MM.1S (cell line): ENCODE results near the gene LACTB.

Source experiments
- EZH2 ChIP-seq: fragments of 300-600 bp; sonication (generic); optimal IDR thresholded peaks from 2 replicates; pipeline ENCODE3; 2017; ENCODE audit warnings: low read depth, mild to moderate bottlenecking, antibody characterized with exemption, low read length, mixed read lengths
- TF ChIP-seq, protein P1 (sequence below): fragments of 300-600 bp; sonication (generic); IDR thresholded peaks from 2 replicates; pipeline ENCODE4 v1.5.1; 2016; ENCODE audit warnings: antibody characterized with exemption, low read length, mixed read lengths

DNA sequence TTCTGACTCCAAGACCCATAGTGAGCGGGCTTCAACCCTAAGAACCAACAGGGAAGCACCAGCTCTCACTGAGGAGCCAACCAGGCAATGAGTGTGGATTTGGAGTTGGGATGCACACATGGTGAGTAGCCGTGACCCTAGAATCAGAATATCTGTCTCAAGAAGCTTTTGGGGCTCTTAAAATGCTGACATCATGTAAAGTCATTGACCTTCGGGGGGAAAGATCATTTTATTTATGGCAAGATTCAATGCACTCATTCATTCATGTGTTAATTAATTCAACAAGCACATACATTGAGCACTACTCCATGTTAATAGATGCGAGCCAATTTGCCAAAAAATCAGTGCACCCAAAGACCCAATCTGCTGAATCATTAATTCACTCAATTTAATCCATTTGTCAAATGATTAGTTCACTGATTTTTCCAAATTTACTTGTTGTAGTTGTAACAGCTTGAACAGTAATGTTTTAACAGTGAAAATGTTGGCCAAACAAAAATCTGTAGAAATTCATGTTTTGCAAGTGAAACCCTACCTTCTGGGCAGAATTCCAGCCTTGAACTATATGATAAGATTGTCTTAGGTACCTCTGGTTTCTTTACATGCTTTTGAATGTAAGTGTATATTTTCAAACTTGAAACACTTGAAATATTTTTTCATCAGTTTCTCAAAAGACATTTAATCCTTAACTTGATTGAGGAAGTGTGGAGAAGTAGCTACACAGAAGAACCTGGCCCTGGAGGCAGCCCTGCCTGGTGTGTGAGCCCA lies 29.8 kb upstream of the LACTB start:
- TF ChIP-seq, protein P1, sequence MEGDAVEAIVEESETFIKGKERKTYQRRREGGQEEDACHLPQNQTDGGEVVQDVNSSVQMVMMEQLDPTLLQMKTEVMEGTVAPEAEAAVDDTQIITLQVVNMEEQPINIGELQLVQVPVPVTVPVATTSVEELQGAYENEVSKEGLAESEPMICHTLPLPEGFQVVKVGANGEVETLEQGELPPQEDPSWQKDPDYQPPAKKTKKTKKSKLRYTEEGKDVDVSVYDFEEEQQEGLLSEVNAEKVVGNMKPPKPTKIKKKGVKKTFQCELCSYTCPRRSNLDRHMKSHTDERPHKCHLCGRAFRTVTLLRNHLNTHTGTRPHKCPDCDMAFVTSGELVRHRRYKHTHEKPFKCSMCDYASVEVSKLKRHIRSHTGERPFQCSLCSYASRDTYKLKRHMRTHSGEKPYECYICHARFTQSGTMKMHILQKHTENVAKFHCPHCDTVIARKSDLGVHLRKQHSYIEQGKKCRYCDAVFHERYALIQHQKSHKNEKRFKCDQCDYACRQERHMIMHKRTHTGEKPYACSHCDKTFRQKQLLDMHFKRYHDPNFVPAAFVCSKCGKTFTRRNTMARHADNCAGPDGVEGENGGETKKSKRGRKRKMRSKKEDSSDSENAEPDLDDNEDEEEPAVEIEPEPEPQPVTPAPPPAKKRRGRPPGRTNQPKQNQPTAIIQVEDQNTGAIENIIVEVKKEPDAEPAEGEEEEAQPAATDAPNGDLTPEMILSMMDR = no peak
- TF ChIP-seq EZH2 = no peak
